HL-60/S4 treated with retinoic acid at 250 ng/mL for 4 days and 3 days (cell line): Measurements from ENCODE around the gene RAP2B.
"Not testable (repeated sequence)": the region's sequence is repeated elsewhere in the genome, so short reads cannot be mapped to it uniquely, and the experiment has no call there.

ENCODE experiments used
- in situ Hi-C: fragments of 300-500 bp; cut with MboI; formaldehyde crosslinking; loops from 2 replicates; pipeline ENCODE4 v1.7.0; 2022; ENCODE audit warnings: low sequenced_read_pairs

Gene RAP2B

GRCh38 chr3:153161714-153162512 is at the start of gene RAP2B:
TSS of gene RAP2B (plus strand) at chr3:153162226. CDS start at chr3:153162694, 468 bp downstream.
- in situ Hi-C loops: no loop called here

- in situ Hi-C loops: no loop called here
Measured at GRCh38 chr3:153113541-153113940, 48.5 kb upstream of the RAP2B start.

- in situ Hi-C loops: not testable (repeated sequence)
Measured at GRCh38 chr3:153114270-153114669, 47.8 kb upstream of the RAP2B start.

- in situ Hi-C loops: no loop called here
Measured at GRCh38 chr3:153115326-153115725, 46.7 kb upstream of the RAP2B start.

GRCh38 chr3:153127788-153128187 is 34.2 kb upstream of the RAP2B start:
- in situ Hi-C loops: no loop called here

GRCh38 chr3:153129426-153129825 is 32.6 kb upstream of the RAP2B start:
- in situ Hi-C loops: no loop called here

- in situ Hi-C loops: no loop called here
Measured at GRCh38 chr3:153129866-153130265, 32.2 kb upstream of the RAP2B start.

GRCh38 chr3:153130312-153130977 is 31.6 kb upstream of the RAP2B start:
- in situ Hi-C loops: no loop called here

- in situ Hi-C loops: no loop called here
Measured at GRCh38 chr3:153137626-153138025, 24.4 kb upstream of the RAP2B start.

GRCh38 chr3:153138276-153139210 is 23.5 kb upstream of the RAP2B start:
- in situ Hi-C loops: no loop called here

GRCh38 chr3:153142961-153143360 is 19.1 kb upstream of the RAP2B start:
- in situ Hi-C loops: no loop called here

- in situ Hi-C loops: no loop called here
Measured at GRCh38 chr3:153144071-153144470, 18.0 kb upstream of the RAP2B start.

GRCh38 chr3:153144779-153145178 is 17.2 kb upstream of the RAP2B start:
- in situ Hi-C loops: no loop called here

GRCh38 chr3:153145454-153145853 is 16.6 kb upstream of the RAP2B start:
- in situ Hi-C loops: no loop called here

GRCh38 chr3:153146191-153147053 is 15.6 kb upstream of the RAP2B start:
- in situ Hi-C loops: no loop called here

- in situ Hi-C loops: no loop called here
Measured at GRCh38 chr3:153150991-153151390, 11.0 kb upstream of the RAP2B start.

- in situ Hi-C loops: not testable (repeated sequence)
Measured at GRCh38 chr3:153155786-153156185, 6.2 kb upstream of the RAP2B start.

- in situ Hi-C loops: no loop called here
Measured at GRCh38 chr3:153158189-153158588, 3.8 kb upstream of the RAP2B start.

- in situ Hi-C loops: no loop called here
Measured at GRCh38 chr3:153158961-153159735, 2.9 kb upstream of the RAP2B start.
